ENCODE data around the gene ITM2A. TPM values are rescaled to one million over a fixed set of nuclear protein-coding genes. Genes with fewer than 3 reads are reported as not detected.

ITM2A gene
- polyA plus RNA-seq (2013): 130 TPM

- peak within 1 kb of the TSS; percentile 64 to 81 for H3K27ac ChIP-seq (ENCODE audit: insufficient read depth in 1 of 2, low read depth in 1 of 2, low read length in 2 of 2, poor library complexity in 1 of 2, severe bottlenecking in 2 of 2)
- H3K4me3 ChIP-seq (ENCODE audit: control insufficient read depth in 1 of 7, extremely low read depth in 1 of 7, insufficient read depth in 4 of 7, low read depth in 2 of 7, low read length in 6 of 7): peak within 1 kb of the TSS; percentile 70 to 88 (median 81)
- ChIA-PET CTCF (interaction anchor here (0.9 to 1.4 kb wide), 3 partner anchors 8 to 211 kb away, joined by 3 to 4 read pairs (median 3); no protein-coding TSS in a partner anchor), POLR2A (no interaction called here)
- H3K4me1 ChIP-seq (ENCODE audit: control extremely low read depth in 1 of 4, control insufficient read depth in 4 of 4, insufficient read depth in 4 of 4, low read length in 3 of 4): peaks cover 0 to 19% (median 7%) of the 10 kb centered on the region in 4 experiments
- no peaks in the 10 kb centered on the region for H3K9me3 ChIP-seq (ENCODE audit: control extremely low read depth in 1 of 5, control insufficient read depth in 4 of 5, insufficient read depth in 2 of 5, low read depth in 1 of 5, low read length in 4 of 5)
- peaks cover 0 to 6% (median 1%) of the 10 kb centered on the region in 4 experiments for H3K36me3 ChIP-seq (ENCODE audit: control insufficient read depth in 4 of 4, insufficient read depth in 4 of 4, low read length in 3 of 4)
- peak; percentile 73 to 95 (median 91) for DNase-seq
- peaks cover 0 to 4% (median 0%) of the 10 kb centered on the region in 5 experiments for H3K27me3 ChIP-seq (replicated peaks in 2 of 5; ENCODE audit: control insufficient read depth in 4 of 5, insufficient read depth in 5 of 5, low read length in 4 of 5)
- WGBS (ENCODE audit: insufficient coverage): 22% methylated on average over 35 of the region's 38 CpGs
Measured at GRCh38 chrX:79366873-79367749, at the start of gene ITM2A. Gene ITM2A (minus strand): TSS chrX:79367334. CDS start chrX:79367215, 119 bp downstream.

DNA sequence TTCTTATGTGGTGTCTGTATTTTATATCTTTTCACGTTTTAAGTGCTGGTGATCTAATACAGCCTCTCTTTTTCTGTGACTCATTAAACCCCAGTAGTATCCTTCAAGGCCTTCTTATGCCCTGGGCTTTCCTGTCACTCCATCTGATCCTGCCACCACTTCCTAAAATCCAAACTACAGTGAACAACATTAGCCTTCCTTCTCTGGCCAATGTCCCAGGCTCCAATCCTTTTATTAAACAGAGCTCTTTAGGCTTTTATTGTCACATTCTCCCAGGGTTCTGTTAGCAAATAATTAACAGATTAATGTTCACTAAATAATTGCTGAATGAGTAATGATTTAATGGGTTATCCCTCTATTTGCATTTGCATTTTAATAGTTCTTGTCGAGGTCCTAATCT lies 47.9 kb upstream of the ITM2A start:
- CTCF ChIA-PET: no interaction called here
- H3K36me3 ChIP-seq (ENCODE audit: control insufficient read depth in 4 of 4, insufficient read depth in 4 of 4, low read length in 3 of 4): no peaks in the 10 kb centered on the region
- H3K27me3 ChIP-seq (replicated peaks in 2 of 5; ENCODE audit: control insufficient read depth in 4 of 5, insufficient read depth in 5 of 5, low read length in 4 of 5): no peaks in the 10 kb centered on the region
- H3K4me1 ChIP-seq (ENCODE audit: control extremely low read depth in 1 of 4, control insufficient read depth in 4 of 4, insufficient read depth in 4 of 4, low read length in 3 of 4): peaks cover 0 to 5% (median 0%) of the 10 kb centered on the region in 4 experiments
- DNase-seq: no peak
- no peak overlapping the region for H3K27ac ChIP-seq (ENCODE audit: insufficient read depth in 1 of 2, low read depth in 1 of 2, low read length in 2 of 2, poor library complexity in 1 of 2, severe bottlenecking in 2 of 2)
- 33% methylated on average over 1 of the region's 2 CpGs for WGBS (ENCODE audit: insufficient coverage)
- no peaks in the 10 kb centered on the region for H3K9me3 ChIP-seq (ENCODE audit: control extremely low read depth in 1 of 5, control insufficient read depth in 4 of 5, insufficient read depth in 2 of 5, low read depth in 1 of 5, low read length in 4 of 5)
- POLR2A ChIA-PET: no interaction called here
- H3K4me3 ChIP-seq (ENCODE audit: control insufficient read depth in 1 of 7, extremely low read depth in 1 of 7, insufficient read depth in 4 of 7, low read depth in 2 of 7, low read length in 6 of 7): no peak overlapping the region

GRCh38 chrX:79413963-79414362 lies 46.8 kb upstream of the ITM2A start:
- 64% methylated on average over 4 of the region's 7 CpGs for WGBS (ENCODE audit: insufficient coverage)
- ChIA-PET POLR2A (no interaction called here), CTCF (interaction anchor here (1.6 kb wide), 1 partner anchor 27 kb away, joined by 3 read pairs; no protein-coding TSS in a partner anchor)
- no peak for DNase-seq
- H3K4me1 ChIP-seq (ENCODE audit: control extremely low read depth in 1 of 4, control insufficient read depth in 4 of 4, insufficient read depth in 4 of 4, low read length in 3 of 4): peaks cover 0 to 6% (median 0%) of the 10 kb centered on the region in 4 experiments
- H3K27me3 ChIP-seq (replicated peaks in 2 of 5; ENCODE audit: control insufficient read depth in 4 of 5, insufficient read depth in 5 of 5, low read length in 4 of 5): no peaks in the 10 kb centered on the region
- no peak overlapping the region for H3K4me3 ChIP-seq (ENCODE audit: control insufficient read depth in 1 of 7, extremely low read depth in 1 of 7, insufficient read depth in 4 of 7, low read depth in 2 of 7, low read length in 6 of 7)
- H3K27ac ChIP-seq (ENCODE audit: insufficient read depth in 1 of 2, low read depth in 1 of 2, low read length in 2 of 2, poor library complexity in 1 of 2, severe bottlenecking in 2 of 2): no peak overlapping the region
- H3K36me3 ChIP-seq (ENCODE audit: control insufficient read depth in 4 of 4, insufficient read depth in 4 of 4, low read length in 3 of 4): no peaks in the 10 kb centered on the region
- no peaks in the 10 kb centered on the region for H3K9me3 ChIP-seq (ENCODE audit: control extremely low read depth in 1 of 5, control insufficient read depth in 4 of 5, insufficient read depth in 2 of 5, low read depth in 1 of 5, low read length in 4 of 5)

GRCh38 chrX:79412972-79413371 lies 45.8 kb upstream of the ITM2A start:
- ChIA-PET CTCF (interaction anchor here (0.6 to 1.6 kb wide), 3 partner anchors 26 to 947 kb away, joined by 3 read pairs; no protein-coding TSS in a partner anchor), POLR2A (no interaction called here)
- no CpG with 5 or more reads among the region's 6 CpGs for WGBS (ENCODE audit: insufficient coverage)

DNA sequence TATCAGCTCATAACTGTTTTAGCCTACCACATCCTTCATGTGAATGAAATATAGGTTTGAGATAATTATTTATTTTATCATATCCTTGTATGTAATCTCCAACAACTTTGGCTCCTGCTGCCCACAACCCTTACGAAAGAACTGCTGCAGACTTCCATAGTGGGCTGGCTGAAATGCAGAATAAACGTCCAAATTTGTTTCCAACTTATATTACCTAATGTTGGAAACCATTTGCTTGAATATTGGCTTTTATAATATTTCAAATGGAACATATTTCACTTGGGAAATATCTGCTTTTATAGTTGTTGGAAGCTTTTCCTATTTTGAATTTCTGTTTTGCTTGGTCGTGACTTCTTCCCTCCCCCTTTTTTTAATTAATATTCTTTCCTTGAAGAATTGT lies 45.0 kb upstream of the ITM2A start:
- H3K27ac ChIP-seq (ENCODE audit: insufficient read depth in 1 of 2, low read depth in 1 of 2, low read length in 2 of 2, poor library complexity in 1 of 2, severe bottlenecking in 2 of 2): no peak overlapping the region
- H3K4me1 ChIP-seq (ENCODE audit: control extremely low read depth in 1 of 4, control insufficient read depth in 4 of 4, insufficient read depth in 4 of 4, low read length in 3 of 4): peaks cover 0 to 6% (median 0%) of the 10 kb centered on the region in 4 experiments
- no CpG with 5 or more reads among the region's 3 CpGs for WGBS (ENCODE audit: insufficient coverage)
- H3K9me3 ChIP-seq (ENCODE audit: control extremely low read depth in 1 of 5, control insufficient read depth in 4 of 5, insufficient read depth in 2 of 5, low read depth in 1 of 5, low read length in 4 of 5): no peaks in the 10 kb centered on the region
- ChIA-PET POLR2A (no interaction called here), CTCF (interaction anchor here (1.0 to 1.6 kb wide), 3 partner anchors 25 to 856 kb away, joined by 3 read pairs; no protein-coding TSS in a partner anchor)
- DNase-seq: no peak
- no peaks in the 10 kb centered on the region for H3K27me3 ChIP-seq (replicated peaks in 2 of 5; ENCODE audit: control insufficient read depth in 4 of 5, insufficient read depth in 5 of 5, low read length in 4 of 5)
- no peaks in the 10 kb centered on the region for H3K36me3 ChIP-seq (ENCODE audit: control insufficient read depth in 4 of 4, insufficient read depth in 4 of 4, low read length in 3 of 4)
- H3K4me3 ChIP-seq (ENCODE audit: control insufficient read depth in 1 of 7, extremely low read depth in 1 of 7, insufficient read depth in 4 of 7, low read depth in 2 of 7, low read length in 6 of 7): no peak overlapping the region

More at GRCh38 chrX:79412972-79413371, 45.8 kb upstream of the ITM2A start:
- H3K4me1 ChIP-seq (ENCODE audit: control extremely low read depth in 1 of 4, control insufficient read depth in 4 of 4, insufficient read depth in 4 of 4, low read length in 3 of 4): peaks cover 0 to 6% (median 0%) of the 10 kb centered on the region in 4 experiments
- peak overlapping the region in 1 of 7 experiments; percentile 64 for H3K4me3 ChIP-seq (ENCODE audit: control insufficient read depth in 1 of 7, extremely low read depth in 1 of 7, insufficient read depth in 4 of 7, low read depth in 2 of 7, low read length in 6 of 7)
- H3K27ac ChIP-seq (ENCODE audit: insufficient read depth in 1 of 2, low read depth in 1 of 2, low read length in 2 of 2, poor library complexity in 1 of 2, severe bottlenecking in 2 of 2): no peak overlapping the region
- DNase-seq: peak; percentile 45 to 75 (median 72)
- no peaks in the 10 kb centered on the region for H3K36me3 ChIP-seq (ENCODE audit: control insufficient read depth in 4 of 4, insufficient read depth in 4 of 4, low read length in 3 of 4)
- H3K9me3 ChIP-seq (ENCODE audit: control extremely low read depth in 1 of 5, control insufficient read depth in 4 of 5, insufficient read depth in 2 of 5, low read depth in 1 of 5, low read length in 4 of 5): no peaks in the 10 kb centered on the region
- H3K27me3 ChIP-seq (replicated peaks in 2 of 5; ENCODE audit: control insufficient read depth in 4 of 5, insufficient read depth in 5 of 5, low read length in 4 of 5): no peaks in the 10 kb centered on the region

DNA sequence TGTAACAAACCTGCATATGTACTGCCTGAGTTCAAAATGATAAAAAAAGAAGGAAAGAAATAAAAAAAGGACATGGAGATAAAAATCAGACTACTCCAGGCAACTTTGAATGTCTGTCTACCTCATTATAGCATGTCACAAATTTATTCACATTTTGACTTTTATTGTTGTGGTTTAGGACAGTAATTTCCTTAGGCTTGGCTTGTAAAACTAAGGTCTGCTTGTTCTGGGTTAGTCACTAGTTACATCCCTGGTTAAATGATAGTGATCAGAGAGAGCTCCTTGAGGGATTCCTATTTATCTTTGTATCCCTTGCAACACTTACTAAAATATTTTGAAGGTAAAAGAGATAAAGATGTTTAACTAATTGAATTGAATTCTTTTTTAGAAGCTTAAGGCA lies 42.5 kb upstream of the ITM2A start:
- H3K4me1 ChIP-seq (ENCODE audit: control extremely low read depth in 1 of 4, control insufficient read depth in 4 of 4, insufficient read depth in 4 of 4, low read length in 3 of 4): peaks cover 0 to 6% (median 0%) of the 10 kb centered on the region in 4 experiments
- POLR2A ChIA-PET: no interaction called here
- CTCF ChIA-PET: interaction anchor here (0.6 to 1.2 kb wide), 2 partner anchors 632 to 853 kb away, joined by 3 read pairs; no protein-coding TSS in a partner anchor

More for the DNA sequence above, 42.5 kb upstream of the ITM2A start:
- no peaks in the 10 kb centered on the region for H3K27me3 ChIP-seq (replicated peaks in 2 of 5; ENCODE audit: control insufficient read depth in 4 of 5, insufficient read depth in 5 of 5, low read length in 4 of 5)
- no peak overlapping the region for H3K27ac ChIP-seq (ENCODE audit: insufficient read depth in 1 of 2, low read depth in 1 of 2, low read length in 2 of 2, poor library complexity in 1 of 2, severe bottlenecking in 2 of 2)
- no peaks in the 10 kb centered on the region for H3K9me3 ChIP-seq (ENCODE audit: control extremely low read depth in 1 of 5, control insufficient read depth in 4 of 5, insufficient read depth in 2 of 5, low read depth in 1 of 5, low read length in 4 of 5)
- H3K36me3 ChIP-seq (ENCODE audit: control insufficient read depth in 4 of 4, insufficient read depth in 4 of 4, low read length in 3 of 4): no peaks in the 10 kb centered on the region
- no peak overlapping the region for H3K4me3 ChIP-seq (ENCODE audit: control insufficient read depth in 1 of 7, extremely low read depth in 1 of 7, insufficient read depth in 4 of 7, low read depth in 2 of 7, low read length in 6 of 7)
- DNase-seq: no peak
